SK-N-SH treated with all-trans-retinoic acid at 6 μM for 48 hours (cell line): ENCODE results near the gene MLANA.

Experiments
- ARNTL ChIP-seq: fragments of 450-650 bp; formaldehyde crosslinking; IDR thresholded peaks from 2 replicates; pipeline ENCODE4 v1.5.0; 2020; ENCODE audit warnings: low read depth, mild to moderate bottlenecking, moderate library complexity, borderline replicate concordance
- ISL1 ChIP-seq: fragments of 250-450 bp; sonication (Bioruptor Pico); IDR thresholded peaks from 2 replicates; pipeline ENCODE4 v2.1.2; 2022; ENCODE audit warnings: mild to moderate bottlenecking, moderate library complexity
- OSR1 ChIP-seq: fragments of 250-450 bp; sonication (Bioruptor Pico); IDR thresholded peaks from 2 replicates; pipeline ENCODE4 v1.8.0; 2022; ENCODE audit warnings: moderate library complexity, mild to moderate bottlenecking, inconsistent platforms
- RARB ChIP-seq: fragments of 250-450 bp; sonication (Bioruptor Pico); IDR thresholded peaks from 2 replicates; pipeline ENCODE4 v1.8.0; 2021; ENCODE audit warnings: mild to moderate bottlenecking, moderate library complexity
- SNAI2 ChIP-seq: fragments of 250-450 bp; sonication (Bioruptor Pico); IDR thresholded peaks from 2 replicates; pipeline ENCODE4 v1.5.0; 2020; ENCODE audit warnings: mild to moderate bottlenecking, moderate library complexity
- TOX ChIP-seq: fragments of 250-450 bp; sonication (Bioruptor Pico); IDR thresholded peaks from 2 replicates; pipeline ENCODE4 v1.8.0; 2021; ENCODE audit warnings: mild to moderate bottlenecking, moderate library complexity, borderline replicate concordance
- ZFP3 ChIP-seq: fragments of 250-450 bp; sonication (Bioruptor Pico); IDR thresholded peaks from 2 replicates; pipeline ENCODE4 v1.5.0; 2020; ENCODE audit warnings: mild to moderate bottlenecking, moderate library complexity
- ZNF565 ChIP-seq: fragments of 450-650 bp; formaldehyde crosslinking; conservative IDR thresholded peaks from 2 replicates; pipeline ENCODE4 v1.5.0; 2020; ENCODE audit warnings: low read depth, mild to moderate bottlenecking, moderate library complexity
- TF ChIP-seq, protein P1 (sequence below): fragments of 250-450 bp; sonication (Bioruptor Pico); IDR thresholded peaks from 2 replicates; pipeline ENCODE4 v1.8.0; 2020; ENCODE audit warnings: mild to moderate bottlenecking, moderate library complexity, borderline replicate concordance
- TF ChIP-seq, protein P2 (sequence below): fragments of 250-450 bp; sonication (Bioruptor Pico); IDR thresholded peaks from 2 replicates; pipeline ENCODE4 v1.5.1; 2021; ENCODE audit warnings: mild to moderate bottlenecking, moderate library complexity
- TF ChIP-seq, protein P3 (sequence below): fragments of 250-450 bp; sonication (Bioruptor Pico); IDR thresholded peaks from 2 replicates; pipeline ENCODE4 v1.8.0; 2021; ENCODE audit warnings: low read depth, mild to moderate bottlenecking, moderate library complexity, borderline replicate concordance
- TF ChIP-seq, protein P4 (sequence below): fragments of 250-450 bp; sonication (Bioruptor Pico); IDR thresholded peaks from 2 replicates; pipeline ENCODE4 v1.5.1; 2020; ENCODE audit warnings: low read depth, mild to moderate bottlenecking, moderate library complexity
- TF ChIP-seq, protein P5 (sequence below): fragments of 250-450 bp; sonication (Bioruptor Pico); IDR thresholded peaks from 2 replicates; pipeline ENCODE4 v1.5.0; 2020; ENCODE audit warnings: mild to moderate bottlenecking, moderate library complexity

DNA sequence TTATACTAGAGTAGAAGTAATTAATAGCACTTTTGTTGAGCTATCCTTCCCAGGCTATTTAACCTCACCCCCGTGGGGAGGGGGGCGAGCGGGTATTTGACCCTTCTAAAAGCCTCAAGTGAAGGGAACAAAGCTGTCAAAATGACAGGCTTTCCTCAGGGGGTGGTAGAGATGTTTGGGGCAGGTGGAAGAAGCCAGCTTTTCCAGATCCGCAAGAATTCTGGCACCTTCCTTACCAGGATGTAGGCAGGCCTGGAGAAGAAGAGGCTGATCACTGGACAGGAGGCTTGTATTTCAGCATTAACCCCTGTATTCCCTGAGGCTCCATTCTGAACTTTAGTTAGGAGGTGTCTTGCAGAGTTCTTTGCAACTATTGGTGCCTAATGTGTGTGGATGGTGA, 26.2 kb upstream of the MLANA start:
- TF ChIP-seq ISL1 (no peak), RARB (CRISPR knock-in tag) (no peak), ZFP3 (no peak), TOX (no peak), OSR1 (CRISPR knock-in tag) (no peak), ARNTL (CRISPR knock-in tag) (no peak), ZNF565 (no peak), SNAI2 (CRISPR knock-in tag) (no peak)
- TF ChIP-seq, protein P1, sequence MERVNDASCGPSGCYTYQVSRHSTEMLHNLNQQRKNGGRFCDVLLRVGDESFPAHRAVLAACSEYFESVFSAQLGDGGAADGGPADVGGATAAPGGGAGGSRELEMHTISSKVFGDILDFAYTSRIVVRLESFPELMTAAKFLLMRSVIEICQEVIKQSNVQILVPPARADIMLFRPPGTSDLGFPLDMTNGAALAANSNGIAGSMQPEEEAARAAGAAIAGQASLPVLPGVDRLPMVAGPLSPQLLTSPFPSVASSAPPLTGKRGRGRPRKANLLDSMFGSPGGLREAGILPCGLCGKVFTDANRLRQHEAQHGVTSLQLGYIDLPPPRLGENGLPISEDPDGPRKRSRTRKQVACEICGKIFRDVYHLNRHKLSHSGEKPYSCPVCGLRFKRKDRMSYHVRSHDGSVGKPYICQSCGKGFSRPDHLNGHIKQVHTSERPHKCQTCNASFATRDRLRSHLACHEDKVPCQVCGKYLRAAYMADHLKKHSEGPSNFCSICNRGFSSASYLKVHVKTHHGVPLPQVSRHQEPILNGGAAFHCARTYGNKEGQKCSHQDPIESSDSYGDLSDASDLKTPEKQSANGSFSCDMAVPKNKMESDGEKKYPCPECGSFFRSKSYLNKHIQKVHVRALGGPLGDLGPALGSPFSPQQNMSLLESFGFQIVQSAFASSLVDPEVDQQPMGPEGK (CRISPR knock-in tag) = no peak
- TF ChIP-seq, protein P2, sequence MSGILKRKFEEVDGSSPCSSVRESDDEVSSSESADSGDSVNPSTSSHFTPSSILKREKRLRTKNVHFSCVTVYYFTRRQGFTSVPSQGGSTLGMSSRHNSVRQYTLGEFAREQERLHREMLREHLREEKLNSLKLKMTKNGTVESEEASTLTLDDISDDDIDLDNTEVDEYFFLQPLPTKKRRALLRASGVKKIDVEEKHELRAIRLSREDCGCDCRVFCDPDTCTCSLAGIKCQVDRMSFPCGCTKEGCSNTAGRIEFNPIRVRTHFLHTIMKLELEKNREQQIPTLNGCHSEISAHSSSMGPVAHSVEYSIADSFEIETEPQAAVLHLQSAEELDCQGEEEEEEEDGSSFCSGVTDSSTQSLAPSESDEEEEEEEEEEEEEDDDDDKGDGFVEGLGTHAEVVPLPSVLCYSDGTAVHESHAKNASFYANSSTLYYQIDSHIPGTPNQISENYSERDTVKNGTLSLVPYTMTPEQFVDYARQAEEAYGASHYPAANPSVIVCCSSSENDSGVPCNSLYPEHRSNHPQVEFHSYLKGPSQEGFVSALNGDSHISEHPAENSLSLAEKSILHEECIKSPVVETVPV (CRISPR knock-in tag) = no peak
- TF ChIP-seq, protein P3, sequence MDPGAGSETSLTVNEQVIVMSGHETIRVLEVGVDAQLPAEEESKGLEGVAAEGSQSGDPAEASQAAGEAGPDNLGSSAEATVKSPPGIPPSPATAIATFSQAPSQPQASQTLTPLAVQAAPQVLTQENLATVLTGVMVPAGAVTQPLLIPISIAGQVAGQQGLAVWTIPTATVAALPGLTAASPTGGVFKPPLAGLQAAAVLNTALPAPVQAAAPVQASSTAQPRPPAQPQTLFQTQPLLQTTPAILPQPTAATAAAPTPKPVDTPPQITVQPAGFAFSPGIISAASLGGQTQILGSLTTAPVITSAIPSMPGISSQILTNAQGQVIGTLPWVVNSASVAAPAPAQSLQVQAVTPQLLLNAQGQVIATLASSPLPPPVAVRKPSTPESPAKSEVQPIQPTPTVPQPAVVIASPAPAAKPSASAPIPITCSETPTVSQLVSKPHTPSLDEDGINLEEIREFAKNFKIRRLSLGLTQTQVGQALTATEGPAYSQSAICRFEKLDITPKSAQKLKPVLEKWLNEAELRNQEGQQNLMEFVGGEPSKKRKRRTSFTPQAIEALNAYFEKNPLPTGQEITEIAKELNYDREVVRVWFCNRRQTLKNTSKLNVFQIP (CRISPR knock-in tag) = no peak
- TF ChIP-seq, protein P4, sequence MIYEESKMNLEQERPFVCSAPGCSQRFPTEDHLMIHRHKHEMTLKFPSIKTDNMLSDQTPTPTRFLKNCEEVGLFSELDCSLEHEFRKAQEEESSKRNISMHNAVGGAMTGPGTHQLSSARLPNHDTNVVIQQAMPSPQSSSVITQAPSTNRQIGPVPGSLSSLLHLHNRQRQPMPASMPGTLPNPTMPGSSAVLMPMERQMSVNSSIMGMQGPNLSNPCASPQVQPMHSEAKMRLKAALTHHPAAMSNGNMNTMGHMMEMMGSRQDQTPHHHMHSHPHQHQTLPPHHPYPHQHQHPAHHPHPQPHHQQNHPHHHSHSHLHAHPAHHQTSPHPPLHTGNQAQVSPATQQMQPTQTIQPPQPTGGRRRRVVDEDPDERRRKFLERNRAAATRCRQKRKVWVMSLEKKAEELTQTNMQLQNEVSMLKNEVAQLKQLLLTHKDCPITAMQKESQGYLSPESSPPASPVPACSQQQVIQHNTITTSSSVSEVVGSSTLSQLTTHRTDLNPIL (CRISPR knock-in tag) = no peak
- TF ChIP-seq, protein P5, sequence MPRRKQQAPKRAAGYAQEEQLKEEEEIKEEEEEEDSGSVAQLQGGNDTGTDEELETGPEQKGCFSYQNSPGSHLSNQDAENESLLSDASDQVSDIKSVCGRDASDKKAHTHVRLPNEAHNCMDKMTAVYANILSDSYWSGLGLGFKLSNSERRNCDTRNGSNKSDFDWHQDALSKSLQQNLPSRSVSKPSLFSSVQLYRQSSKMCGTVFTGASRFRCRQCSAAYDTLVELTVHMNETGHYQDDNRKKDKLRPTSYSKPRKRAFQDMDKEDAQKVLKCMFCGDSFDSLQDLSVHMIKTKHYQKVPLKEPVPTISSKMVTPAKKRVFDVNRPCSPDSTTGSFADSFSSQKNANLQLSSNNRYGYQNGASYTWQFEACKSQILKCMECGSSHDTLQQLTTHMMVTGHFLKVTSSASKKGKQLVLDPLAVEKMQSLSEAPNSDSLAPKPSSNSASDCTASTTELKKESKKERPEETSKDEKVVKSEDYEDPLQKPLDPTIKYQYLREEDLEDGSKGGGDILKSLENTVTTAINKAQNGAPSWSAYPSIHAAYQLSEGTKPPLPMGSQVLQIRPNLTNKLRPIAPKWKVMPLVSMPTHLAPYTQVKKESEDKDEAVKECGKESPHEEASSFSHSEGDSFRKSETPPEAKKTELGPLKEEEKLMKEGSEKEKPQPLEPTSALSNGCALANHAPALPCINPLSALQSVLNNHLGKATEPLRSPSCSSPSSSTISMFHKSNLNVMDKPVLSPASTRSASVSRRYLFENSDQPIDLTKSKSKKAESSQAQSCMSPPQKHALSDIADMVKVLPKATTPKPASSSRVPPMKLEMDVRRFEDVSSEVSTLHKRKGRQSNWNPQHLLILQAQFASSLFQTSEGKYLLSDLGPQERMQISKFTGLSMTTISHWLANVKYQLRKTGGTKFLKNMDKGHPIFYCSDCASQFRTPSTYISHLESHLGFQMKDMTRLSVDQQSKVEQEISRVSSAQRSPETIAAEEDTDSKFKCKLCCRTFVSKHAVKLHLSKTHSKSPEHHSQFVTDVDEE (CRISPR knock-in tag) = no peak
